HG02642 (cell line): ENCODE measurements around the gene GALNT12.

Experiments used
- ATAC-seq: cut with Tn5 transposase; IDR thresholded peaks from one replicate; pipeline ENCODE4 v1.9.1; 2021; ENCODE audit warnings: mild to moderate bottlenecking; ENCODE audit not compliant: unreplicated experiment, poor library complexity

The GALNT12 gene

DNA sequence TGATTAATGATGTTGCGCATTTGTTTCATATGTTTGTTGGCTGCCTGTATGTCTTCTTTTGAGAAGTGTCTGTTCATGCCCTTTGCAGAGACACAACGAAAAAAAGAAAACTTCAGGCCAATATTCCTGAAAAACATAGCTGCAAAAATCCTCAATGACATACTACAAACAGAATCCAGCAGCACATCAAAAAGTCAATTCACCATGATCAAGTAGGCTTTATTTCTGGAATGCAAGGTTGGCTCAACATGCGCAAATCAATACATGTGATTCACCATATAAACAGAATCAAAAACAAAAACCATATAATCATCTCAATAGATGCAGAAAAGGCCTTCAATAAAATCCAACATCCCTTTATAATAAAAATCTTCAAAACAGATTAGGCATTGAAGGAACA, 9.2 kb upstream of the GALNT12 start:
- no peak for ATAC-seq

DNA sequence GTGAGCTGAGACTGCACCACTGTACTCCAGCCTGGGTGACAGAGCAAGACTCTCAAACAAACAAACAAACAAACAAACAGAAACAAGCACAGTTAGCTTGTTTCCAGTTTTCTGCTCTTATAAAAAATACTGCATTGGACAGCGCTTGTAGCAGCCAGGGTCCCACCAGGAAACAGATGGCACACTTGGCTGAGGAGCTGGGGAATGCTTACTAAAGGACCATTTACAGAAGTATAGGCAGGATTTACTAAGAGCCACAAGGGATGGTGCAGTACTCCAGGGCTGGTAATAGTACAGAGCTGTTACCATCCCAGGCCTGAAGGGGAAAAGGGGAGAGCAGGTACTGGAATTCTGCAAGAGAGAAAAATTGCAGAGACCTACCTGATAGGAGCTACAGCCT, 5.9 kb upstream of the GALNT12 start:
- no peak for ATAC-seq

DNA sequence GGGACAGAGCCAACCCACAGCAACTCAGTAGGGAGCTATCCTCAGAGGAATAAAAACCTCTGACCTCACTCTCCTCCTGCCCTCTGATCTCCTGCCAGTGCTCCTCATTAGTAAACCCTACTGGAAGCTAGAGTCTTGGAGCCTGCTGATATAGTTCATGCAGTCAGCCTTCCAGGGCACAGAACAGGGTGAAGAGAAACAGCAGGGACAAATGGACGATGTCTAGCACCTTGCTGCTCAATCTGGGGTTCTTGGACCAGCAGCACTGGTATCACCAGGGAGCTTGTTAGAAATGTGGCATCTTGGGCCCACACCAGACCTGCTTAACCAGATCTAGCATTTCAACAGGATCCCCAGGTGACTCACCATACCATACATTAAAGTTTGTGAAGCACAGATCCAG, 5.5 kb upstream of the GALNT12 start:
- ATAC-seq, result no peak

DNA sequence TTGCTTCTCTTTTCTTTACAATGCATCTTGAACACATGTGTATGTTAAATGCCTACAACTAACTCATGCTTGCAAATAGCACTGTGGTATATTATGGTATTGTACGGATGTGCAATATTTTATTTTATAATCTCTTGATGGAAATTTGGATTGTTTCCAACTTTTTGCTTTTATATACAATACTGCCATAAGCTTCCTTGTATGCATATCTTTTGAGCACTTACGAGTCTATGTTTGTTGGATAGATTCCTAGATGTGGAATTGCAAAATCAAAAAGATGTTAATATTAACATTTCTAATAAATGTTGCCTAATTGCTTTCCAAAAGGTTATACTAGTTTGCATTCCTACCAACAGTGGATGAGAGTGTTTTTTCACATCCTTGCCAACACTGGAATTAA, 3.4 kb upstream of the GALNT12 start:
- ATAC-seq, result no peak

DNA sequence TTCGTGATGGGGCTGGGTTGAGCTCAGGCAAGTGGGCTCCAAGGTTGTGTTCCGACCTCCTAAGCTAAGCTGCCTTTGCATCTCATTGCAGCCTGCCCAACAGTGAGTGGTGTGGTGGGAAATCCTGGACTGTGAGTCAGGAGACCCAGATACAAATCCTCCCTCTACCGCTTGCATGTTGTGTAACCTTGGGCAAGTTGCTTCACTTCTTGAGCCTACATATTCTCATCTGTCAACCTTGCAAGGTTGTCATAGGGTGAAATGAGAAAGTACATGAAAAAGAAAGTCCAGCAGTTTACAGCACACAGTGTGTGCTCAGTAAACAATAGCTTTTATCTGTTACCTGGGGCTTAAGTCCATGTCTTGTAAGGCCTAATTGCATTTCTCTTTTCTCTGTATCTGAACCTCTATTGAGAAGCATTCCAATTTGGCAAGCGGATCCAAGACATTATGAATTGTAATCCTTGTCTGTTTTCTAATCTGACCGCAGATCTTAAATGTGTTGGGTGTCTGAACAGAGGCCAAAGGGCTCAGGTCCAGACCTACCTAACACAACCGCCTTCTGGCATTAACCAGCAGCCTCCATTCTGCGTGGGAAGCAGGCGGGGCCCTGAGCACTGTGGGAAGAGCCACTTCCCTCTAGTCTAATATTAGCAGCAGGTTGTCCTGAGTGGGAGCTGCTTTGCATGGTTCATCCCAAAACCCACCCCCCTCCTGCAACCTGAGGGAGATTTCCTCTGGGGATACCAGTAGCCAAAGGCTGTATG, 1.8 kb upstream of the GALNT12 start:
- no peak for ATAC-seq

DNA sequence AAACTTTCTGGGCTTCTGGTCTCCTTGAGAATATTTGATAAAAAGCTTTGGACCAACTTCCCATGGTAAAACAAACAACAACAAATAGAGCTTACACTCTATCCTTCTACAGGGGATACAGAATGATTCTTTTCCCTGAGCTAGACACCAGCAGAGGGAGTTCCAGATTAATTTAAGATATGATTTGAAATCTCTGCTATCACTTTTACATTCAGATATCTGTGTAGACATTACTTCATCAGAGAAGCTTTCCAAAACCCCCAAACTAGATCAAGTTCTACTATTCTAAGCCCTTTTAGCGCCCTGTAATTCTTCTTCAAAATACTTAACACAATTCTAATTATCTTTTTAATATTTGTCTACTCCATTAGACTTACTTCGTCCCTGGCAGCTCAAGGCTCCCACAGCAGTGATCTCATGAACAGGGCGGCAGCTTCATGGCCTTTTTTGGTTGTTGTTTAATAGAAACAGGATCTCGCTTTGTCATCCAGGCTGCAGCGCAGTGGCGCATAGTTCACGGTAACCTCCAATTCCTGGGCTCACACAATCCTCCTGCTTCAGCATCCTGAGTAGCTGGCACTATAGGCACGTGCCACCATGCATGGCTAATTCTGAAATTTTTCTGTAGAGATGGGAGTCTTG, 955 bp upstream of the GALNT12 start:
- no peak for ATAC-seq

DNA sequence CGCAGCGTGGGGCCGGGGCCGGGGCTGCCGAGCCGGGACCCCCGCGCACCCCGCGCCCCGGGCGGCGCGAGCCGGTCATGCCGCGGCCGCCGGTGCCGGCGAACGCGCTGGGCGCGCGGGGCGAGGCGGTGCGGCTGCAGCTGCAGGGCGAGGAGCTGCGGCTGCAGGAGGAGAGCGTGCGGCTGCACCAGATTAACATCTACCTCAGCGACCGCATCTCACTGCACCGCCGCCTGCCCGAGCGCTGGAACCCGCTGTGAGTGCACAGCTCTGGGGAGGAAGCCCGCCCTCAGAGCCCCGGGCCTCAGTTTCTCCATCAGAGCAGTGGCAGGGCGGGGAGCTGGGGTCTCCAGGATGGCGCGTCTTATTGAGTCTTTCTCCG, 335 bp downstream of the GALNT12 start:
- peak; percentile 27 for ATAC-seq

DNA sequence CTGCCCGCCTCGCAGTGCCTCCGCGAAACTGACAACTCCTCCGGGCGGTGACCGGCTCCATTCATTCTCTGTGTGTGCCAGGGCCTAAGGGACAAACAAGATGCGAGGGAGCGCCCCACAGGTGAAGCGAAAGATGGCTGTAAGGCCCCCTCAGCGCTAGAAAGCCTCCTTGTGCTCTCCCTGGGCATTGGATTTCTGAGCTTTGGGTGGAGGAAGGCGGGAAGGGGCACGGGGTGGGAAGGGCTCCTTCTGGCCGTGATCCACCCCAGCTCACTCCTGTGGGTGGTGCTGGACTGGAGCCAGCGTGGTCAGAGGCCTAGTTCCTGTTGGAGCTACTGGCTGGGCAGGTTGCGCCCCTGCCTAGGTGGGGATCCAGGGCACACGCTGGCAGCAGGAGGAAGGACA, 943 bp downstream of the GALNT12 start:
- no peak for ATAC-seq

DNA sequence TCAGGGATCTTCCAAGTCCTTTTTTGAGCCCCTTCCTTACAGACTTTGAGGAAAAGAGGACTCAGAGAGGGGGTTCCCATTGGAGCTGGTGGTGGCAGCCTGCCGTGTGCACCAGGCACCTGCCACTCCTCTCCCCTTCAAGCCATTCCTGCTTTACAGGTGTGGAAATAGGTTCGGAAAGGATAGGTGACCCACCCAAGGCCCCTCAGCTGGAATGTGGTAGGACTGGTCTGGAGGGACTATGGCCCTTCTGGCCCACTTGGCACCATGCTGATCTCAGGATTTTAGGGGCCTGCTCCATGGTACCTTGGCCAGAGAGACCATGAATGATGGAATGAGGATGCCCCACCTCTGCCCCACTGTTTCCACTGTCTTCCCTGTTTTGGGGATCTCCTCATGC, 1.4 kb downstream of the GALNT12 start:
- ATAC-seq, result no peak

DNA sequence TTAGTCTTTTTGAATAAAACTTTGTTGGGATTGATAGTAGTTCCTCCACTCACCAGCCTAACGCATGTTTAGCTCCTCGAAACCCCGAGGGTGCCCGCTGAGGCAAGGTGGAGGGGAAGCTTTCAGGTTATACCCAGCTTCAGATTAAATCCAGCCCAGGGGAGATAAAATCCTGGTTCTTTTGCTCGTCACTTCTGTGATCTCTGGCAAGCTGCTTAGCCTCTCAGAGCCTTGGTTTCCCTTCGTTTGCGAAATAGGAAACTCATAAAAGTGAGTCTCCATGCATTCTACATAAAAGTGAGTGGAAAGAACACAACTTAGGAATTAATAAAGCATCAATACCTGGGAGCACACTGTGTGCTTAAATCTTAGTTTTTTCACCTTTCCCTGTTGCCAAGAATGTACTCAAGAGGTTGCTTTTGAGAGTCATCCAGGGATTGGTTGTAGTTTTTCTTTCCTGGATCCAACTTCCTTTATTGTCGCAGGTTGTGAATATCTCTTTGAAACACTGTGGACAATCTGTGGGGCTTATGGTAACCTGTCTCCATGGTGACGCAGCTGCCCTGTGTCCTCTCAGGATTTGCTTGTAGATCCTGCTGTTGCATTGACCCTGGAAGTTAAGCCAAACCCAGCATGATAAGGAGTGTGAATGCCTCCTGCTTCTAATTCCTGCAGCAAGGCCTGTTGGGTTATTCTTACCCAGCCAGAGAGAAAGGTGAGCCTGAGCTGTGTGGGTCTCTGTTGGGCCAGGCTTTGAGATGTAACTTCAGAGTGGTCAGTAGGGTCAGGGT, 2.0 kb downstream of the GALNT12 start:
- ATAC-seq, result no peak

DNA sequence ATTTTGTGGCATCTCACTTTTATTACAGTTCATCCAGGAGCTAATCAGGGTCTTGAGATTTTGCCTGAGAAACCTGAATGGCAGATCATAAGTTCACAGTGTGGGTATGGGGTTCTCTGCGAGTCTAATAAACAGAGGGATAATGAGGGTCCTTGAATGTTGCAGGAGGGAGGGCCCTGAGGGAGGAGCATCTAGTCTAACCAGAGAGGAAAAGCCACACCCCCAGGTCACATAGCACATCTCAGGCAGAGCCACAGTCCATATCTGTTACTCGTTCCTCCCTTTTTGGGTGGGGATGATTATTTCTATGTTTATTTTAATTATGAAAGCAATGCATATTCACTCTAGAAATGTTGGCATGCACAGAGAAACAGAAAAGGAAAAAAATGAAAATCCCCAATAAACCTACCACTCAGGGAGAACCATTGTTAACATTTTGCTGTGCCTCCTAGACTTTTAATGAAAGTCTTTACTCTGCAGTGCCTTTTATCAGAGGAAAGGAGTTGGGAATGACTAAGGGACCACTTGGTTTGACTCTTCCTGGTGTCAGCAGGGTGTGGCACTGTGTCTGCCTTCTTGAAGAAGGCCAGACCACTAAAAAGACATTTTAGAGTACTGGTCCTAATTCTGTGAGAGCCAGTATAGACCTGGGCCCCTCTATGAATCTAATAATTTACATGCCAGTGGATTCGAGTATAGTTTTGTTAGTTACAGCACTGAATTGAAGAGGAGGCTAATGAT, 2.8 kb downstream of the GALNT12 start:
- ATAC-seq, result no peak

DNA sequence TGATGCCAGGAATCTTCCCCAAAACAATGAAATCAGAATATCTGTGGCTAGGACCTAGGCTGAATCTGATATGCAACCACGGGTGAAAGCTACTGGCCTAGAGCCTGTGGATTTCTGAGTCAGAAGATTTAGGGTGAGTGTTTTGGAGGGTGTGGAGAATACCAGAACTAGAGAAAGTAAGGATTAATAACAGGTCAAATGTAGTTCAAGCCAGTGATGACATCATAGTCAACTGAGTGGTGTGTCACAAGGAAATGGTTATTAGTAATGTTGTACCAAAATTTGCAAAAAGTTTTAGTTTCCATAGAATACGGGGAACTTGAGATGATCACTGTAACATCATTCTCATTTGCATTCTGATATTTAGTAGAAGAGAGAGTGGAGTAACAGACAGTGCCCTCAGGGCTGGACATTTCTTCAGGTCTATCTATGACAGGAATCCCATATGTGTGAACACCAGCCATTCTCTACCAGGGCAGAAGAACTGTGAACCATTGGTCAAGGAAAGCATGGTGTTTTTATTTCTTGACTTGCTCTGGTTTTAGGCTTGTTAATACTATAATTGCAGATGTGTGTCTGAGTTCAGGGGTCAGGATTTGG, 3.7 kb downstream of the GALNT12 start:
- ATAC-seq, result no peak

DNA sequence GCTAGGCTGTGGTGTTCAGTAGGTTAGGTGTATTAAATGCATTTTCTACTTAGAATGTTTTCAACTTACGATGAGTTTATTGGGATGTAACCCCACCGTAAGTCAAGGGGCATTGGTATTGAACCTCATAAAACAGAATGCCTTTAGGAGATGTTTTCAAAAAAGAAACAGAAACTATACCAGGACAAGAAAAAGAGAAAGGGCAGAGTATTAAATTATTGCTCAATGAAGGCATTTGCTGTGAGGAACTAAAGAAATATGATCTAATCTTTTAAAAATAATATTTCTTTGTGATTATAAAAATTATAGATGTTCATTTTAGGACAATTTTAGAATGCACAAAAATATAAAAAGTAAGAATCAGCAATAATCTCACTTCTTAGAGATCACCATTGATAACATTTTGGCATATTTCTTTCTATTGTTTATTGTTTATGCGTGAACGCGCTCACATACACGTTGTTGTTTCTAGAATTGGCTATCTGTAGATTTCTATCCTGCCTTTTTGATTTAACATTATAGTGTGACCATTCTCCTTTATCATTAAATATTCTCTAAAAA, 8.0 kb downstream of the GALNT12 start:
- no peak for ATAC-seq

DNA sequence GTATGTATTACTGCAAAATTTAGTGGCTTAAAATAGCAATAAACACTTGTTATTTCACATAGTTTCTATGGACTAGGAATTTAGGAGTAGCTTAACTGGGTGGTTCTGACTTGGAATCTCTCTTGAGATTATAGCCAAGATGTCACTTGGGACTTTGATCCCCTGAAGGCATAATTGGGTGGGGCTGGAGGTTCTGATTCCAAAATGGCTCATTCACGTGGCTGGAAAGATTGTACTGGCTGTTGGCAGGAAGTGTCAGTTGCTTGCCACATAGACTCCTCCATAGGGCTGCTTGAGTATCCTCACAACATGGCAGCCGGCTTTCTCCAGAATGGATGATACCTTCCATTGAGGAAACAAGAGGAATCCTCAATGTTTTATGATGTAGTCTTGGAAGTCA, 11.3 kb downstream of the GALNT12 start:
- ATAC-seq, result no peak

DNA sequence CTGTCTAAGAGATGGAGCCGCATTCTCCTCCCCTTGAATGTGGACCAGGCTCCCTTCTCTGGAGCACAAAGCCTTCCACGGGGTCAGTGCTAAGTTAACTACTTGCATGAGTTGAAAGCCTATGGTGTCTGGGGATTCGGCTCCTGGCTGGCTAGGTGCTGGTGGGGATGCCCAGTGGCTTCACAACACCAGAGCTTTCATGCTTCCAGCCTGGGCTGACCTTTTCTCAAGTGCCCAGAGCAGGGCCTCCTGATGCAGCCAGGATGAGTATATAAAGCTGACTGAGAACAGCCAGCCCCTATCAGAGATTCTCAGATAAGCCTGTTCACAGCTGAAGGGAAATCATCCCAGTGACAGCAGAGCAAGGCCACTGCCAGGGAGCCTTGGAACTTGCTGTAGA, 11.8 kb downstream of the GALNT12 start:
- no peak for ATAC-seq

DNA sequence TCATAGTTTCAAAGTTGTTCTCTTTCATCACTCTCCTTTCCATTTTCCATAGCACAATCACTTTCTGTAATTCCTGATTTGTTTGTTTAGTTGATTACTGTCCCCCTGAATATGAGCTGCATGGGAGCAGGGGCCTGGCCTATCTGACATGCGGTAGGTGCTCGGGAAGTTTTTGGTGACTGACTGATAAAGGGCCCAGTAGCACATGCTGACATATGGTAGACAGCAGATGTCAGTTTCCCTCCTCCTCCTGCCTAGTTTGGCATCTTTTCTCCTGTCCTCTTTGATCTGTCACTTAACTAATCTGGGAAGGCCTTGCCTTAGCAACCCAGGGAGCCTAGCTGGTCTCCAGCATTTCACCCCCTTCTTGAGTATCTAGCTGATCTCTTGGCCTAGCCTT, 14.4 kb downstream of the GALNT12 start:
- no peak for ATAC-seq

DNA sequence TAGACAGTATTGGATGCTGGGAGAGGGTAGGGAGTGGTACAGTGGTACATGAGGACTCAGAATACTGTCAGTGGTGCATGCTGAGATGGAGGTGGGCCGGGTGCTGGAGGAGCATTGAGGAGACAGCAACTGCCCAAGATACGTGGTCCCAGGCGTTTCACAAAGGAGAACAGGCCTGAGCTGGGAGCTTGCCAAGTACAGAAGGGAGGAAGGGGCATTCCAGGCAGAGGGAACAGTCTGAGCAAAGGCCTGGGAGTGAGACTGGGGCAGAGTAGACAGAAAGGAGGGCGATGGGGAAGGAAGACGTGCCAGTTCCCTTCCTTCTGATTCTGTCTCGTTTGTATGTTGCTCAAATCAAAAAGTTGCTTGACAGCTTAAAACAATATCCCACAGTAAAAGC, 15.2 kb downstream of the GALNT12 start:
- ATAC-seq, result no peak

DNA sequence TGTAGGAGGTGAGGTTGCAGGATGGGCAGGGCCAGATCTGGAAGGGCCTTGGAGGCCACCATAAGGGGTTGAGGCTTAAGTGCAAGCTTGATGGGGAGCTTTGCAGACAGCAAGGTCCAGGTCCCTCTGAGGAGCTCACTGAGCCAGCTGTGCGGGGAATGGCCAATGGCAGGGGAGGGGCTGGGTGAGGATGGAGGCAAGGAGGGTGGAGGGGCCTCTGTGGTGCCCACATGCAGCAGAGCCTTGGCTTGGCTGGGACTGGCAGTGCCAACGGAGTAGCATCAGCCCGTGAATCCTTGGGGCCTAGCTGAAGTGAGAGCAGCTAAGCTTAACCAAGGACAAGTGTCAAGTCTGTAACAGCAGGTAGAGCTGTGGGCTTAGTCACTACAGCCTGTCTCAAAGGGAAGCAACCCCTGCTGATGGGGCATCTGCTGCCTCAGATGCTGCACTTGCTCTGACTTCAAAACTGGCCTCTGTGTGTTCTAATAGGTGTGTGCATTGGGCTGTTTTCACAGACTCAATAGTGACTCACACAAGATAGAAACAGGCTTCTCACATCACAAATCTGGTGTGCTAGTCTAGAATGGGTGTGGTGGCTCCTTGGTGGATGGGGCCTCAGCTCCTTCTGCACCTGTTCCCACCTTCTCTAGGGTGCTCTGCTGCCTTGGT, 16.3 kb downstream of the GALNT12 start:
- no peak for ATAC-seq

DNA sequence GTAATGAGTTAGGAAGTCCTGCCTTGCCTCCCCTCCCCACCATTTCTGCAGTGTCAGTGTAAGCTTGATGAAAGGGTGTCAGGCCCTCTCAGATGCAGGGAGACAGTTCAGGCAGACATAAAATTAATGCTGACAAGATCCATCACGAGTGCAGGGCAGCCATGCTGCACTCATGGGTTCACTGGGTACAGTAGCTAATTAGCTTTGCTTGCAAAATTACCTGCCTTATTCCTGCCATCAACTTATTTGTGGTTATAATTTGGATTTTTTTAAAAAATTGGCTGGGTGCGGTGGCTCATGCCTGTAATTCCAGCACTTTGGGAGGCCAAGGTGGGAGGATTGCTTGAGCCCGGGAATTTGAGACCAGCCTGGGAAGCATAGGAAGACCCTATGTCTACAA, 17.9 kb downstream of the GALNT12 start:
- ATAC-seq, result no peak

DNA sequence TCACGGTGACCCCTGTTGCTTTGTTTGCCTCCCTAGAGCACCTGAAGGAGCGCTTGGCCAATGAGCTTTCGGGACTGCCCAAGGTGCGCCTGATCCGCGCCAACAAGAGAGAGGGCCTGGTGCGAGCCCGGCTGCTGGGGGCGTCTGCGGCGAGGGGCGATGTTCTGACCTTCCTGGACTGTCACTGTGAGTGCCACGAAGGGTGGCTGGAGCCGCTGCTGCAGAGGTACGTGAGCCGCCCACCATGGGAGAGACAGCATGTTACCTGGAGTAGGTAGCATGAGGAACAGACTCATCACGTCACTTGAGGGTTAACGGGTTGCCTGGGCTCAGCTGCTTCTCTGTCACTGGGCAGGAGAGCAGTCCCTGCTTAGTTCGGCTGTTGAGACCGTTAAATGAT, 19.2 kb downstream of the GALNT12 start:
- no peak for ATAC-seq
